Measurements from ENCODE around the gene SPOCK2.

GRCh38 chr10:72094574-72094973 is 6.2 kb upstream of the SPOCK2 start:
- TF ChIP-seq JUND (IDR thresholded peaks at IDR 0.05; ENCODE audit: low read depth, low read length), result no peak
- TF ChIP-seq EZH2 (IDR thresholded peaks at IDR 0.05; ENCODE audit: borderline replicate concordance, control insufficient read depth, low read depth, low read length), result no peak
- no peak for TF ChIP-seq CTCF (IDR thresholded peaks at IDR 0.05 in 2 of 3, conservative IDR thresholded peaks at IDR 0.05 in 1 of 3; ENCODE audit: control insufficient read depth in 2 of 3, extremely low read depth in 1 of 3, insufficient read depth in 1 of 3, low read depth in 3 of 3, low read length in 3 of 3)
- no peak for TF ChIP-seq NR2C2 (IDR thresholded peaks at IDR 0.05; ENCODE audit: borderline replicate concordance, control insufficient read depth, insufficient read length, low read depth)
- no peak for TF ChIP-seq POLR2AphosphoS5 (IDR thresholded peaks at IDR 0.05; ENCODE audit: low read length)
- TF ChIP-seq NBN (IDR thresholded peaks at IDR 0.05), result no peak

Data from GM12878 (cell line).